Measurements from ENCODE around the gene VAT1L. TPM values are rescaled to one million over a fixed set of nuclear protein-coding genes. Genes with fewer than 3 reads are reported as not detected.

The VAT1L gene
- total and polyA plus RNA-seq, 3 experiments from 2014 or later, result not detected

- Mint-ChIP-seq H3K4me1 (peaks cover 9 to 10% (median 10%) of the 10 kb centered on the region in 3 donors), H3K27me3 (peaks cover 36 to 55% of the 10 kb centered on the region in 2 donors), H3K4me3 (no peak overlapping the region), H3K27ac (no peak overlapping the region), H3K36me3 (no peaks in the 10 kb centered on the region), H3K9me3 (peaks cover 0 to 2% (median 0%) of the 10 kb centered on the region in 5 donors)
- H3K27me3 ChIP-seq (ENCODE audit: insufficient read depth, low read length, poor library complexity, severe bottlenecking), result peaks cover 24% of the 10 kb centered on the region
- POLR2A ChIA-PET, result no interaction called here
- H3K4me3 ChIP-seq (ENCODE audit: low read length), result no peak overlapping the region
- CTCF ChIA-PET, result no interaction called here
- DNase-seq, result no peak
- no peaks in the 10 kb centered on the region for H3K9me3 ChIP-seq (ENCODE audit: low read length)
- H3K36me3 ChIP-seq (ENCODE audit: insufficient read depth, low read length), result no peaks in the 10 kb centered on the region
- no peak overlapping the region for H3K27ac ChIP-seq (ENCODE audit: low read depth, low read length)
- no peaks in the 10 kb centered on the region for H3K4me1 ChIP-seq (ENCODE audit: insufficient read depth, low read length)
These were observed 2.0 kb upstream of the VAT1L start for GRCh38 chr16:77786186-77786847.

GRCh38 chr16:77787452-77787851 is 912 bp upstream of the VAT1L start:
- POLR2A ChIA-PET, result no interaction called here
- Mint-ChIP-seq H3K27me3 (peaks cover 46 to 64% of the 10 kb centered on the region in 2 donors), H3K4me1 (peaks cover 9 to 10% (median 10%) of the 10 kb centered on the region in 3 donors)

GRCh38 chr16:77789085-77790008 is 983 bp downstream of the VAT1L start:
- peaks cover 0 to 2% (median 0%) of the 10 kb centered on the region in 5 donors for H3K9me3 Mint-ChIP-seq
- peak overlapping the region in 5 of 7 donors; percentile 3 to 28 (median 8) for H3K4me3 Mint-ChIP-seq
- H3K9me3 ChIP-seq (ENCODE audit: low read length), result no peaks in the 10 kb centered on the region
- CTCF ChIA-PET, result interaction anchor here (0.8 kb wide), 1 partner anchor 180 kb away, joined by 3 read pairs; no protein-coding TSS in a partner anchor
- no peaks in the 10 kb centered on the region for H3K36me3 Mint-ChIP-seq
- H3K27ac ChIP-seq (ENCODE audit: low read depth, low read length), result no peak overlapping the region
- peak overlapping the region in 1 of 8 donors; percentile 18 for H3K27ac Mint-ChIP-seq
- no peak overlapping the region for H3K4me3 ChIP-seq (ENCODE audit: low read length)
- POLR2A ChIA-PET, result no interaction called here
- no peak for DNase-seq
- H3K27me3 Mint-ChIP-seq, result peaks cover 49 to 72% of the 10 kb centered on the region in 2 donors
- H3K27me3 ChIP-seq (ENCODE audit: insufficient read depth, low read length, poor library complexity, severe bottlenecking), result peaks cover 24% of the 10 kb centered on the region
- H3K4me1 Mint-ChIP-seq, result peaks cover 9 to 10% (median 10%) of the 10 kb centered on the region in 3 donors
- no peaks in the 10 kb centered on the region for H3K4me1 ChIP-seq (ENCODE audit: insufficient read depth, low read length)
- no peaks in the 10 kb centered on the region for H3K36me3 ChIP-seq (ENCODE audit: insufficient read depth, low read length)

More at GRCh38 chr16:77787452-77787851, 912 bp upstream of the VAT1L start:
- Histone ChIP-seq H3K9me3 (ENCODE audit: low read length) (no peaks in the 10 kb centered on the region), H3K4me1 (ENCODE audit: insufficient read depth, low read length) (no peaks in the 10 kb centered on the region), H3K4me3 (ENCODE audit: low read length) (no peak overlapping the region), H3K36me3 (ENCODE audit: insufficient read depth, low read length) (no peaks in the 10 kb centered on the region), H3K27me3 (ENCODE audit: insufficient read depth, low read length, poor library complexity, severe bottlenecking) (peaks cover 24% of the 10 kb centered on the region), H3K27ac (ENCODE audit: low read depth, low read length) (no peak overlapping the region)
- DNase-seq, result no peak
- H3K9me3 Mint-ChIP-seq, result peaks cover 0 to 2% (median 0%) of the 10 kb centered on the region in 5 donors
- peak overlapping the region in 2 of 7 donors; percentile 13 to 32 for H3K4me3 Mint-ChIP-seq
- no peak overlapping the region for H3K27ac Mint-ChIP-seq
- CTCF ChIA-PET, result no interaction called here
- no peaks in the 10 kb centered on the region for H3K36me3 Mint-ChIP-seq

DNA sequence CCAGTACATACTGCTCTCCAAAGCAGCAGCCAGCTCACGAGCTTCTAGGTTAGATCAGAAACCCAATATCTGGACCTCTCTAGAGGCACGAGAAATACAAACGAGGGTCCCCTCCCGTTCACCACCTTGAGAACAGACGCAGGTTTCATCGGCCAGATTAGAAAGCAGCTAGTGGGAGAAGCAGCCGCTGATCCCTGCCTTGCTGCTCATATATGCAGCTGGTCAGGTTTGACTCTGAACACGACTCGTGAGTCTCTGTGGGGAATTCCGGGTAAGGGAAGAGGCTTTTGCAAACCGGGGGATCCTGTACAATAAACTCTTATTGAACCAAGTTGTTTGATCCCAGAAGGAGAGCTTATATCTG is 1.6 kb downstream of the VAT1L start:
- peaks cover 24% of the 10 kb centered on the region for H3K27me3 ChIP-seq (ENCODE audit: insufficient read depth, low read length, poor library complexity, severe bottlenecking)
- H3K27ac ChIP-seq (ENCODE audit: low read depth, low read length), result no peak overlapping the region
- Mint-ChIP-seq H3K27me3 (peaks cover 49 to 78% of the 10 kb centered on the region in 2 donors), H3K36me3 (no peaks in the 10 kb centered on the region), H3K9me3 (peaks cover 0 to 2% (median 0%) of the 10 kb centered on the region in 5 donors), H3K4me1 (peaks cover 9 to 10% (median 10%) of the 10 kb centered on the region in 3 donors), H3K27ac (no peak overlapping the region), H3K4me3 (peak overlapping the region in 1 of 7 donors; percentile 6)
- ChIA-PET POLR2A (no interaction called here), CTCF (no interaction called here)
- H3K36me3 ChIP-seq (ENCODE audit: insufficient read depth, low read length), result no peaks in the 10 kb centered on the region
- DNase-seq, result no peak
- no peaks in the 10 kb centered on the region for H3K9me3 ChIP-seq (ENCODE audit: low read length)
- no peaks in the 10 kb centered on the region for H3K4me1 ChIP-seq (ENCODE audit: insufficient read depth, low read length)
- no peak overlapping the region for H3K4me3 ChIP-seq (ENCODE audit: low read length)

DNA sequence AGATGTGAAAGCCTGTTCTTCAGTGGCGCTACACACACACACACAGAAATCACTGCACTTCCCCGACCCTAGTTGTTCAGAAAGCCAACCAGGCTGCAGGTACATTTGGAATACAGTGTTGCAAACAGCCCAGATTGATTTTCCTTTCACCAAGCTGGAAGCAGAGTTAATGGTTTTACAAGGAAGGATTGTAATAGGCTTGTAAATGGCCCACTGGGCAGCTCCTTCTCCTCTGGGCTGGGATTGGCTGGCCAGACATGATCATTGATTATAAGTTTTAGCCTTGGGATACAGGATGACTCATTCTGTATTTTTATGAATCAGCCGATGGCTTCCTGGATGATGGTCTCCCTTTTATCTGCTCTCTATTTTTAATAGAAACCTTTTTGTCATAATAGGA is 2.5 kb downstream of the VAT1L start:
- Histone ChIP-seq H3K27me3 (ENCODE audit: insufficient read depth, low read length, poor library complexity, severe bottlenecking) (peaks cover 24% of the 10 kb centered on the region), H3K27ac (ENCODE audit: low read depth, low read length) (no peak overlapping the region), H3K4me3 (ENCODE audit: low read length) (no peak overlapping the region), H3K9me3 (ENCODE audit: low read length) (no peaks in the 10 kb centered on the region), H3K36me3 (ENCODE audit: insufficient read depth, low read length) (no peaks in the 10 kb centered on the region), H3K4me1 (ENCODE audit: insufficient read depth, low read length) (no peaks in the 10 kb centered on the region)
- CTCF ChIA-PET, result no interaction called here
- H3K9me3 Mint-ChIP-seq, result peaks cover 0 to 2% (median 0%) of the 10 kb centered on the region in 5 donors
- H3K27me3 Mint-ChIP-seq, result peaks cover 46 to 72% of the 10 kb centered on the region in 2 donors
- no peak overlapping the region for H3K27ac Mint-ChIP-seq
- peaks cover 9 to 10% (median 10%) of the 10 kb centered on the region in 3 donors for H3K4me1 Mint-ChIP-seq
- no peaks in the 10 kb centered on the region for H3K36me3 Mint-ChIP-seq
- H3K4me3 Mint-ChIP-seq, result no peak overlapping the region
- DNase-seq, result no peak
- POLR2A ChIA-PET, result no interaction called here

- no peak overlapping the region for H3K27ac Mint-ChIP-seq
- no peak overlapping the region for H3K4me3 ChIP-seq (ENCODE audit: low read length)
- POLR2A ChIA-PET, result no interaction called here
- H3K36me3 ChIP-seq (ENCODE audit: insufficient read depth, low read length), result no peaks in the 10 kb centered on the region
- H3K9me3 Mint-ChIP-seq, result peaks cover 0 to 2% (median 0%) of the 10 kb centered on the region in 5 donors
- peaks cover under 1 to 6% (median 4%) of the 10 kb centered on the region in 3 donors for H3K4me1 Mint-ChIP-seq
- H3K36me3 Mint-ChIP-seq, result no peaks in the 10 kb centered on the region
- H3K27me3 Mint-ChIP-seq, result peaks cover 28 to 58% of the 10 kb centered on the region in 2 donors
- H3K9me3 ChIP-seq (ENCODE audit: low read length), result no peaks in the 10 kb centered on the region
- no peak overlapping the region for H3K4me3 Mint-ChIP-seq
- CTCF ChIA-PET, result no interaction called here
- H3K27me3 ChIP-seq (ENCODE audit: insufficient read depth, low read length, poor library complexity, severe bottlenecking), result peaks cover 13% of the 10 kb centered on the region
- no peak overlapping the region for H3K27ac ChIP-seq (ENCODE audit: low read depth, low read length)
- H3K4me1 ChIP-seq (ENCODE audit: insufficient read depth, low read length), result no peaks in the 10 kb centered on the region
- DNase-seq, result no peak
These were observed 5.1 kb downstream of the VAT1L start for GRCh38 chr16:77793417-77793816.

DNA sequence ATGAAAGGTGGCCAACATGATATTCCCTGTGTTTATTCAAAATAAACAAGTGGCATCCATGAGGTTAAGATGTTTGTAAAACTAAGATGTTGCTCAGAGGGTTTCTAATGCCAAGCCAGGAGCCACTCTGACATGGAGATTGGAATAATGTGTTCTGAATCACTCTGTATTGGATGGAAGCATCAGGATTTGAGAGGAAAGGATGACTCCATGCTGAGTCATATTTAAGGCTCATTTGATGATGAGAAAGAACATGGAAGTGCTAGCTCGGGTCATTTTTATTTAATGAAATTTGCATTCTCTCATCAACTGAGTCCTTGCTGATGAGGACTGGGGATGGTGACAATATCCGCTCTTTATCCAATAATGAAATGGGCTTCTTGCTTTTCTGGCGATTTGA is 6.2 kb downstream of the VAT1L start:
- Mint-ChIP-seq H3K27ac (no peak overlapping the region), H3K4me1 (no peaks in the 10 kb centered on the region), H3K9me3 (peaks cover 0 to under 1% (median 0%) of the 10 kb centered on the region in 5 donors), H3K36me3 (no peaks in the 10 kb centered on the region), H3K27me3 (peaks cover 32 to 57% of the 10 kb centered on the region in 2 donors), H3K4me3 (no peak overlapping the region)
- CTCF ChIA-PET, result no interaction called here
- H3K27me3 ChIP-seq (ENCODE audit: insufficient read depth, low read length, poor library complexity, severe bottlenecking), result peaks cover 7% of the 10 kb centered on the region
- POLR2A ChIA-PET, result no interaction called here
- no peak for DNase-seq
- H3K9me3 ChIP-seq (ENCODE audit: low read length), result no peaks in the 10 kb centered on the region
- no peaks in the 10 kb centered on the region for H3K36me3 ChIP-seq (ENCODE audit: insufficient read depth, low read length)
- no peaks in the 10 kb centered on the region for H3K4me1 ChIP-seq (ENCODE audit: insufficient read depth, low read length)
- no peak overlapping the region for H3K4me3 ChIP-seq (ENCODE audit: low read length)
- no peak overlapping the region for H3K27ac ChIP-seq (ENCODE audit: low read depth, low read length)

DNA sequence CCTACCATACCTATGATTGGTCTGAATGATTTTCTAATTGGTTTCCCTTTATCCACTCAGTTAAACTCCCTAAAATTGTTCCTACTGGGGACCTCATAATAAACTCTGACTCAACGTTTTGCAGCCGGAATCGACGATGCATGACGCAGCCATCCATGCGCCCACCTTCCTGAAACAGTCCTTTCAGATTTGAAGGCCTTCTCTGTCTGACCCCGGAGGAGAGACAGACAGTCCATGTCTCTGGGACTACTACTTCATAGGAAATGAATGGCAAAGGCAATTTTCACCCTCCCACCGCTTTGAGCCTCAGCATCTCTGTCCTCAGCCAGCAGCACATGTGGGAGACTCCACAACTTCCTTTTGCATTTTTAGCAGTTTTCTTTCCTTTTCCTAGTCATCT is 13.5 kb downstream of the VAT1L start:
- H3K36me3 Mint-ChIP-seq, result no peaks in the 10 kb centered on the region

More for the DNA sequence above, 13.5 kb downstream of the VAT1L start:
- no peak for DNase-seq
- H3K9me3 Mint-ChIP-seq, result no peaks in the 10 kb centered on the region
- Histone ChIP-seq H3K4me3 (ENCODE audit: low read length) (no peak overlapping the region), H3K36me3 (ENCODE audit: insufficient read depth, low read length) (no peaks in the 10 kb centered on the region), H3K9me3 (ENCODE audit: low read length) (no peaks in the 10 kb centered on the region), H3K4me1 (ENCODE audit: insufficient read depth, low read length) (no peaks in the 10 kb centered on the region), H3K27me3 (ENCODE audit: insufficient read depth, low read length, poor library complexity, severe bottlenecking) (no peaks in the 10 kb centered on the region), H3K27ac (ENCODE audit: low read depth, low read length) (no peak overlapping the region)
- H3K4me3 Mint-ChIP-seq, result no peak overlapping the region
- CTCF ChIA-PET, result no interaction called here
- POLR2A ChIA-PET, result no interaction called here
- no peak overlapping the region for H3K27ac Mint-ChIP-seq
- peaks cover 9 to 16% of the 10 kb centered on the region in 2 donors for H3K27me3 Mint-ChIP-seq
- no peaks in the 10 kb centered on the region for H3K4me1 Mint-ChIP-seq
